Activated CD8-positive, alpha-beta memory T cell treated with anti-CD3 and anti-CD28 coated beads, Interleukin-2, amount 50 U/mL, for 1 hour (primary cell): ENCODE measurements around the gene CYTH1.

ENCODE experiments used
- DNase-seq: peaks from one replicate; pipeline ENCODE4 v3.0.0-alpha.2; 2020; ENCODE audit errors: extremely low read depth

CYTH1 gene

GRCh38 chr17:78781893-78782304, at the start of gene CYTH1:
Gene CYTH1 (minus strand): TSS chr17:78782273. CDS start chr17:78782223, 50 bp downstream.
- no peak for DNase-seq

- no peak for DNase-seq
Measured at GRCh38 chr17:78829477-78829876, 47.4 kb upstream of the CYTH1 start.

- no peak for DNase-seq
Measured at GRCh38 chr17:78828470-78829185, 46.6 kb upstream of the CYTH1 start.

GRCh38 chr17:78826836-78827509, 44.9 kb upstream of the CYTH1 start:
- no peak for DNase-seq

- DNase-seq, result no peak
Measured at GRCh38 chr17:78826421-78826820, 44.3 kb upstream of the CYTH1 start.

- DNase-seq, result no peak
Measured at GRCh38 chr17:78825696-78826095, 43.6 kb upstream of the CYTH1 start.

- no peak for DNase-seq
Measured at GRCh38 chr17:78824240-78824639, 42.2 kb upstream of the CYTH1 start.

GRCh38 chr17:78823282-78824046, 41.4 kb upstream of the CYTH1 start:
- DNase-seq, result no peak

- DNase-seq, result no peak
Measured at GRCh38 chr17:78822552-78822951, 40.5 kb upstream of the CYTH1 start.

- DNase-seq, result no peak
Measured at GRCh38 chr17:78821961-78822360, 39.9 kb upstream of the CYTH1 start.

- DNase-seq, result no peak
Measured at GRCh38 chr17:78820841-78821240, 38.8 kb upstream of the CYTH1 start.

- DNase-seq, result no peak
Measured at GRCh38 chr17:78819806-78820792, 38.0 kb upstream of the CYTH1 start.

- no peak for DNase-seq
Measured at GRCh38 chr17:78819402-78819801, 37.3 kb upstream of the CYTH1 start.

GRCh38 chr17:78818932-78819331, 36.9 kb upstream of the CYTH1 start:
- DNase-seq, result no peak

GRCh38 chr17:78818152-78818846, 36.2 kb upstream of the CYTH1 start:
- DNase-seq, result no peak

- peak; percentile 71 for DNase-seq
Measured at GRCh38 chr17:78817123-78817522, 35.0 kb upstream of the CYTH1 start.

GRCh38 chr17:78815696-78816095, 33.6 kb upstream of the CYTH1 start:
- DNase-seq, result no peak

GRCh38 chr17:78812855-78813254, 30.8 kb upstream of the CYTH1 start:
- DNase-seq, result no peak

GRCh38 chr17:78808163-78808562, 26.1 kb upstream of the CYTH1 start:
- DNase-seq, result no peak

GRCh38 chr17:78806451-78806850, 24.4 kb upstream of the CYTH1 start:
- peak; percentile 56 for DNase-seq

GRCh38 chr17:78805301-78805700, 23.2 kb upstream of the CYTH1 start:
- DNase-seq, result peak; percentile 49
